Measurements from ENCODE around the gene RNASEH2A.

RNASEH2A gene

GRCh38 chr19:12783291-12783848, 23.0 kb upstream of the RNASEH2A start:
- DNase-seq, result no peak

DNA sequence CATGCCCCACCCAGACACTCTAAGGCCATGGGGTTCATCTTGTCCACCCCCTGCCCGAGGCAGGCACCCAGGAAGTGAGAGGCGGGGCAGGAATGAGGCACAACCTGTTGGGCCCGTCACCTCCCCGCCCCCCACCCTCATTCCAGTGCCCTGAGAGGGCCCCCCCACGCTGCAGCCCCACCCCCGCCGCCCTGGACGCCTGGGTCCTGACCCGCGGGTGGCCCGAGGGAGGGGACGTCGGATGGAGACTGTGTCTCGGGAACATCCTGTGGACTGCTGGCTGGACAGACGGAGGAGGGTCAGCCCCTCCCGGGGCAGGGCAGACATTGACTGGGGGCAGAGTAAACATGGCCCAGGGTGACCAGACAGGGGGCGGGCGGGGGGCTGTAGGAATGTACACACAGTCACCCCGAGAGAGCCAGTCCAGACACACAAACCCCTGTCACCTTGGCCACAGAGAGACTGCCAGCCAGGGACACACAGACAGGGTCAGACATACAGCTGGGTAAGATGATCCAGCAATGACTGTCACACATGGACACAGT, 22.5 kb upstream of the RNASEH2A start:
- DNase-seq, result no peak

DNA sequence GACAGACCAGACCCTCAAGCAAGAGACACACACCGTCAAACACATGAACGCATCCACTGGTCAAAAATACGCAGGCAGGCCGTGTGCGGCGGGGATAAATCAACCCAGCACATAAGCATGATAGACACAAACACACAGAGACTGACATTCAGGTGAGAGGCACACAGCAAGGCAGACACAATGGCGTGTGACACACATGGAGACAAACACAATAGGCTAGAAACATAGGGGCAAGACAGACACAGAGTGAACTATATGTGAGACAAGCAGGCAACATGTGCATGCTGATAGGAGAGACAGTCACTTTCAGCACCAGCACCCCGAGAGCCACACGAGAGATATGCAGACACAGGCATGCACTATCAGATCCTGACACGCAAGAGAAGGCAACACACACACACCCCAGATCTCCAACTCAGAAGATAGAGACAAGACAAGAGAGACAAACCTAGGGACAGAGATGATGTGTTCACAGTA, 22.0 kb upstream of the RNASEH2A start:
- DNase-seq, result no peak

GRCh38 chr19:12784871-12785430, 21.4 kb upstream of the RNASEH2A start:
- no peak for DNase-seq

DNA sequence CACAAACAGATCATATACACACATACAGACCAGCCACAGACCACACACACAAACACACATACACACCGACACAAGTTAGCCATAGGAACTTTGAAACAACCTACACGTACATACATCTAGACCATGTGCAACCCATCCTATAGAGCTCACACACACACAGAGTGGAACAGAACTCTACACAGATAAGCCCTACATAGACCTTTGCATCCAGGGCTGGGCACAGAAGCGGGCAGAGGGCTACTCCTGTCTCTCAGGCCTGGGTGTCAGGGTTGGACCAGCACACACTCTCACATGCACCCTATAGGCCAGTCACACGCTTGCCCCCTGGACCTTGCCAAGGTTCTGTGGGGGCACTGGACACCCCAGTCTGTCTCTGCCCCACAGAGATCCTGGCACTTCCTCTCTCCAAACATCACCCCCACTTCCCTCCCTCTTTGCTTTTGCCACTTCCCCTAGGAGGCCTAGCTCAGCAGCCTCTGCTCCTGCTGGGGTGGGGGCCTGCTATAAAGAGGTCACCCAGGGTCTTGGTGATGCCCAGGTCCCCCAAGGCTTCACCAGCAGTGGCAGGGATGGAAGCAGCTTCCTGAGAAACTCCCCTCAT, 20.9 kb upstream of the RNASEH2A start:
- DNase-seq, result no peak

DNA sequence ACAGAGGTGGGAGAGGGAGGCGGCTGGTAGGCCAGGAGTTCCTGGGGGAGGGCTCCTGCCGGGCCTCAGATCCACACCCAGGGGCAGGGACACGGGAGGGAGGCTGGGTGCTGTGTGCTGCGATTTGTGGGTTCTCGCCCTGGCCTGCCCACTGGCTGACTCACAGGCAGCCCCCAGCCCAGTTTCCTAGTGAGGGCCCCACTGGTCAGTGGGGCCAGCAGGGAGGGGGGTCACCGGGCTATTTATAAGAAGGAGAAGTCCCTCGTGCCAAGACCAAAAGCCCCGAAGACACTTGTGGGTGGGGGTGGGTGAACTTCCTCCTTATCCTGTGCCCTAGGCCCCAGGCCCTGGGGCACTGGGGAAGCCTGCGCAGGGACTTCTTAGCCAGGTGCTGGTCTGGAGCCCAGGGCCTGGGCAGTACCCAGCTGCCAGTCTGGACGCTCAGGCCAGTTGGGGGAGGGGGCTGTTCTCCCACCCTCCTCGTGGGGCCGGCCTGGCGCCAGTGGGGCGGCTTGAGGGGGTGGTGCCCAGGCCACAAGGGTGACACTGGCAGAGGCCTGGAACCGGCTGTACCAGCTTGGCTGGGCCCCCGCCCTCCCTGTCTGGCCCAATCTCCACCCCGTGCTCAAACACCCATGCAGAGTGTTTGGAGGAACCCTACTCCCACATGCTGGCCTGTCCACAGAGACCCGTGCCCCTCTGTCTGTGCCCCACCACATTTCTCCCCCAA, 20.1 kb upstream of the RNASEH2A start:
- no peak for DNase-seq

- no peak for DNase-seq
These were observed 19.4 kb upstream of the RNASEH2A start for GRCh38 chr19:12786952-12787351.

- DNase-seq, result no peak
These were observed 18.9 kb upstream of the RNASEH2A start for GRCh38 chr19:12787458-12787857.

DNA sequence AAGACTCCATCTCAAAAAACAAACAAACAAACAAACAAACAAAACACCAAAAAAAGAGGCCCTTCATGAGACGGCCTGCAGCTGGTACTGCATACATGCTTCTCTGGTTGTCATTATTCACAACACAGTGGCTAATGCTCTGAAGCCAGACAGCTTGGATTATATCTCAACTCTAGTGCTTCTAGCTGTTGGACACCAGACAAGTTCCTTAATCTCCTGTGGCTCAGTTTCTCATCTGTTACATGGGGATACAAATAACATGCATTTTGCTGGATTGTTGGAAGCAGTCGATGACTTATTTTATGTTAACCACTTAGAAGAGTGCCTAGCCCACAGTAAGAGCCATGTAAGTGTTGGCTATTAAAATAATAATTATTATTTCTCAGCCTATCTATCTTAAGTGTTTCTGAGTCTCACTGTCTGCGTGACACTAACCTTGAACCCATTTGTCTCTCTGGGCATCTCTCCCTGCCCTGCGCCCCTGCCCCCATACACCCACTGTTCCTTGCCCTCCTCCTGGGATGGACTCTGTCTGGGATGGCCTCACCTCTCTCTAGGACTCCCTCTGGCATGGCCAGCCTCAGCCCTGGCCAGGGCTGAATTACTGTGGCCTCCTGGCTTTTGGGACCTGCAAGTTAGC, 18.2 kb upstream of the RNASEH2A start:
- no peak for DNase-seq

DNA sequence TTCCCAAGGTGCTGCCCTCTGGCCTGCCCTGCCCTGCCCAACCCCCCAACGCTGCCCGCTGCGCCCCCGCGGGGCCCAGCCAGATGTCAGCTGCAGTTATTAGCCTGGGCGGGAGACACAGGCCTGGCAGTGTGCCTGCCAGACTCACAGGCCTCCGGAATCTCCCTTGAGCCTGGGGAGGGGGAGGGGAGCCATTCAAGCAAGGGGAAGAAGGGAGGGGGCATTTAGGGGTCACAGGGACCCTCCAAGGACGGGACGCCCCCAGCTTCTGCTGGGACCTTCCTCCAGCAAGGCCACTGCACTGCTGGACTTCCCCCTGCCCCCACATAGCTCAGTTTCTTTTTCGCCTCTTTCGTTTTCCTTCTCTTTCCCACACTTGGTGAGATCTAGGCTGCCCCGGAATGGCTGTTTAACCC, 17.7 kb upstream of the RNASEH2A start:
- DNase-seq, result peak; percentile 86

GRCh38 chr19:12789098-12789903, 17.1 kb upstream of the RNASEH2A start:
- DNase-seq, result no peak

- peak; percentile 97 for DNase-seq
These were observed 16.3 kb upstream of the RNASEH2A start for GRCh38 chr19:12789904-12790619.

DNA sequence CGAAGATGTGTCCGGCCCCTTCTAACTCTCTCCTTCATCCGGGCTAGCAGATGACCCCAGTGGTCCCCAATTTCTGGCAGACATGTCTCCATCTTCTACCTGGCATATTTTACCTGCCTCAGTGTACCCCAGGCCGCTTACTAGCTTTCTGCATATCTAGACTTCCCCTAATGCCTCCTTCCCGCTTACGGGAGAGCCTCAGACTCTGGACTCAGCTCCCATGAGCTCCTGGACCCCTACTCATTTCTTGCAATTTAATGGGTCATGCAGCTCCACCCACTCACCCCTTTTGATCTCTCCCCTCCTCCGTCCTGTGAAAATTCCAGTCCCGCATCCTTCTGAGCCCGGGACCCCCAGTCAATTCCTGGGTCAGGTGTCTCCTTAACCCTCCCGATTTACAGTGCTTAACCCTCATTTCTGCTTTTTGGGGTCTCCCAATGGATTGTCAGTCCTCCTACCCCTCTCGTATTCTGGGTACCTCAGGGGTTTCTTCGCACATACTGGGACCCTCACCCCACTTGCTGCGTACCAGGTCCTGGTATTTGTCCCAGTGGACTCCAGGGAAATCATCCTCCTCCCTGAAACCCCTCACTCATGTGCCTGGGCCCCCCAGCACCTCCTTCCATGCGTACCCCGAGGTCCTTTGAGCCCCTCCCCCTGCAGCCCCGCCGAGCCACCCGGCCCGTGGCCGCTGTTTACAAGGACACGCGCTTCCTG, 15.6 kb upstream of the RNASEH2A start:
- no peak for DNase-seq

DNA sequence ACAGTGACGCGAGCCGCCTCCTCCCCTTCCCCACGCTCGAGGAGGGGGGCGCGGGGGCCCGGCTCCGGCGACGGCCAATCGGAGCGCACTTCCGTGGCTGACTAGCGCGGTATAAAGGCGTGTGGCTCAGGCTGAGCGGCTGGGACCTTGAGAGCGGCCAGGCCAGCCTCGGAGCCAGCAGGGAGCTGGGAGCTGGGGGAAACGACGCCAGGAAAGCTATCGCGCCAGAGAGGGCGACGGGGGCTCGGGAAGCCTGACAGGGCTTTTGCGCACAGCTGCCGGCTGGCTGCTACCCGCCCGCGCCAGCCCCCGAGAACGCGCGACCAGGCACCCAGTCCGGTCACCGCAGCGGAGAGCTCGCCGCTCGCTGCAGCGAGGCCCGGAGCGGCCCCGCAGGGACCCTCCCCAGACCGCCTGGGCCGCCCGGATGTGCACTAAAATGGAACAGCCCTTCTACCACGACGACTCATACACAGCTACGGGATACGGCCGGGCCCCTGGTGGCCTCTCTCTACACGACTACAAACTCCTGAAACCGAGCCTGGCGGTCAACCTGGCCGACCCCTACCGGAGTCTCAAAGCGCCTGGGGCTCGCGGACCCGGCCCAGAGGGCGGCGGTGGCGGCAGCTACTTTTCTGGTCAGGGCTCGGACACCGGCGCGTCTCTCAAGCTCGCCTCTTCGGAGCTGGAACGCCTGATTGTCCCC, 14.9 kb upstream of the RNASEH2A start, which contains the start of gene JUNB:
Gene JUNB (plus strand): TSS at position 142 of the 706 bp plus-strand sequence. CDS start 286 bp downstream, at position 428.
- peak; percentile 98 for DNase-seq

DNA sequence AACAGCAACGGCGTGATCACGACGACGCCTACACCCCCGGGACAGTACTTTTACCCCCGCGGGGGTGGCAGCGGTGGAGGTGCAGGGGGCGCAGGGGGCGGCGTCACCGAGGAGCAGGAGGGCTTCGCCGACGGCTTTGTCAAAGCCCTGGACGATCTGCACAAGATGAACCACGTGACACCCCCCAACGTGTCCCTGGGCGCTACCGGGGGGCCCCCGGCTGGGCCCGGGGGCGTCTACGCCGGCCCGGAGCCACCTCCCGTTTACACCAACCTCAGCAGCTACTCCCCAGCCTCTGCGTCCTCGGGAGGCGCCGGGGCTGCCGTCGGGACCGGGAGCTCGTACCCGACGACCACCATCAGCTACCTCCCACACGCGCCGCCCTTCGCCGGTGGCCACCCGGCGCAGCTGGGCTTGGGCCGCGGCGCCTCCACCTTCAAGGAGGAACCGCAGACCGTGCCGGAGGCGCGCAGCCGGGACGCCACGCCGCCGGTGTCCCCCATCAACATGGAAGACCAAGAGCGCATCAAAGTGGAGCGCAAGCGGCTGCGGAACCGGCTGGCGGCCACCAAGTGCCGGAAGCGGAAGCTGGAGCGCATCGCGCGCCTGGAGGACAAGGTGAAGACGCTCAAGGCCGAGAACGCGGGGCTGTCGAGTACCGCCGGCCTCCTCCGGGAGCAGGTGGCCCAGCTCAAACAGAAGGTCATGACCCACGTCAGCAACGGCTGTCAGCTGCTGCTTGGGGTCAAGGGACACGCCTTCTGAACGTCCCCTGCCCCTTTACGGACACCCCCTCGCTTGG, 14.1 kb upstream of the RNASEH2A start:
- peak; percentile 74 for DNase-seq

- no peak for DNase-seq
These were observed 13.5 kb upstream of the RNASEH2A start for GRCh38 chr19:12792853-12793289.

DNA sequence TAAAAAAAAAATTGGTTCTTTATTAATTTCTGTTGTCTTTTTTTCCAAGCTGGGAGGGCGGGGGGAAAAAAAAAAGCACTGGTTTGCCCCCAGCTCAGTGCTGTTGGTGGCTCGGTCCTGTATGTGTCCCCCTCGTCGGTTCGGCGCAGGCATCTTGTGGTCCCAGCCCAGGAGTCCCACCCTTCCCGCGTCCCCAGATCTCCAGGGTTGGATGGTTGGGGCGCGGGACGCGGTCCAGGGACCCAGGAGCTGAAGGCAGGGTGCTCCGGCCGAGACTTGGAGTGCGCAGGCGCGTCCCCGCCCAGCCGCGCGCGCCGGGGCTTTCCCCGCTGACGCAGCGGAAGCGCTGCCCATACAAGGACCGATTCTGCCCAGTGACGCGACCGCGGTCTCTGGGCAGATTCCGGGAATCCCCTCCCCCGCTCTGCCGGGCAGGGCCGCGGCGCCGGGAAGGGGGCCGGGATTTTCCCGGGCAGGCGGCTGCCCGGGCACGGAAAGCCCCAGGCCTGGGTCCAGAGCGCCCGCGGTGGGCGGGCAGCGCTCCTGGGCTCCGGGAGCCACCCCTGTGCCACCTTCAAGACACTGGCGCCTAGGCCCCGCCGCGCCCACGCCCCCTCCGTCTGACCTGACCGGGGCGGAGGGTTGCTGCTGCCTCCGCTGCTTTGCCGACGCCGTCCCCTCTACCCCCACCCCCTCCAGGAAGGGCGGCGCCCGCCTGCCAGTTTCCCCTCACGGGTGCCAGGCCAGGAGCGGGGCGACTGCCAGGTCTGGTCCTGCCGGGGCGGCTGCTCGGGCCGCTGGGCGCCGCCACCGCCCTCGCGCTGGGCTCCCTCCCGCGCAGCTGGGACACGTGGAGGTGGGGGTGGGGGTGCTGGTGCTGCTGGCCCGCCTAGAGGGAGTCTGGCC, 12.8 kb upstream of the RNASEH2A start:
- peak; percentile 96 for DNase-seq
